ENCODE results near the gene SYCE1. TPM values are rescaled to one million over a fixed set of nuclear protein-coding genes. Genes with fewer than 3 reads are reported as not detected.
"Not testable (repeated sequence)": the region's sequence is repeated elsewhere in the genome, so short reads cannot be mapped to it uniquely, and the experiment has no call there.

The SYCE1 gene
- total RNA-seq, 1 experiment from 2014 or later, result not detected

DNA sequence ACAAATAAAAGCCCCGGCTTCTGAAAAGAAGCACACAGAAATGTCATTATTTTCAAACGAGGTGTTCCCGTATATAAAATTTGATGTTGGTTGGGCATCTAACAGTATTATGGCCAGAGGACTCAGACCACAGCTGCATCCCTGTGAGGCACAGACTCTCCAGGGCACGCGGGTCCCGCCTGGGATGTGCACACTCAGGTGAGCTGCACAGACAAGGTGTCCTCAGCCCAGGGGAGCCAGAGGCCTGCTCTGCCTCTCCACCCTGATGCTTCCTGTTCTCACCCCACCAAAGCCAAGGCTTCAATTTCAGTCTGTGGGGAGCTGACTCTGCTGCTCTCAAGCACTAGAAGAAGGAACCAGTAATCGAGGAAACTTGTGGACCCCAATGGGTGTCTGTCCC, 39.9 kb downstream of the SYCE1 start:
- DNase-seq (ENCODE audit: low read depth), result no peak
- in situ Hi-C loops (cut with HindIII; ENCODE audit: low pct_unique_long_range_greater_than_20kb, low sequenced_read_pairs), result no loop called here

- no peak for DNase-seq (ENCODE audit: low read depth)
- in situ Hi-C loops (cut with HindIII; ENCODE audit: low pct_unique_long_range_greater_than_20kb, low sequenced_read_pairs), result no loop called here
Measured at GRCh38 chr10:133523631-133524203, 41.7 kb downstream of the SYCE1 start.

DNA sequence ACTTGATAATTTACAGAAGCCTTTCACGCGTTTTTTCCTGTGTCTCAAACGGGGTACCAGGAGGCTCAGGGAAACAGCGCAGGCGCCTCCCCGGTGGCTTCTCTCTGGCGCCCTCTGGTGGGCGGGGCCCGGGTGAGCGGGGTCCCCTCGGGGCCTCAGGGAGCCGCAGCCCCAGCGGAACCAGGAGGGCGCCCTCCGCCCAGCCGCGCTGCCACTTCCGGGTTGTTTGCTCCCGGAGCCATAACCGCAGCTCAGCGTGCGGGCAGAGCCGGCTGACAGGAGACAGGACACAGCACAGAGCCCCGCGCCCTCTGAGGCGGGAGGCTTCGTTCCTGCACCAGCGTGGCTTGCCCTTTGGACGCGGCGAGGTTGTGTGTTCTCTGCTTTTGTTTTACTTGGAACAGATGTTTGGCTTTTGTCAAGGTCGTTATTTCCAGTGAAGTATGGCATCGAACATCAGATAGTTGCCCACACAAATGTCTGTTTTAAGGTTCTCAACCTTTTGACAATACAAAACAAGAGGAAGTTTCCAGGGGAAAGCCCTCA, 45.1 kb downstream of the SYCE1 start:
- in situ Hi-C loops (cut with HindIII; ENCODE audit: low pct_unique_long_range_greater_than_20kb, low sequenced_read_pairs), result no loop called here

GRCh38 chr10:133518517-133518916, 46.9 kb downstream of the SYCE1 start:
- in situ Hi-C loops (cut with HindIII; ENCODE audit: low pct_unique_long_range_greater_than_20kb, low sequenced_read_pairs); DNase-seq (ENCODE audit: low read depth): not testable (repeated sequence)

More for the DNA sequence above, 45.1 kb downstream of the SYCE1 start:
- peak; percentile 82 for DNase-seq (ENCODE audit: low read depth)

- no peak for DNase-seq (ENCODE audit: low read depth)
- in situ Hi-C loops (cut with HindIII; ENCODE audit: low pct_unique_long_range_greater_than_20kb, low sequenced_read_pairs), result no loop called here
Measured at GRCh38 chr10:133516057-133516456, 49.3 kb downstream of the SYCE1 start.

- in situ Hi-C loops (cut with HindIII; ENCODE audit: low pct_unique_long_range_greater_than_20kb, low sequenced_read_pairs), result no loop called here
- no peak for DNase-seq (ENCODE audit: low read depth)
Measured at GRCh38 chr10:133515471-133515870, 49.9 kb downstream of the SYCE1 start.

- in situ Hi-C loops (cut with HindIII; ENCODE audit: low pct_unique_long_range_greater_than_20kb, low sequenced_read_pairs), result no loop called here
- DNase-seq (ENCODE audit: low read depth), result no peak
Measured at GRCh38 chr10:133511907-133512528, 53.4 kb downstream of the SYCE1 start.

GRCh38 chr10:133511408-133511807, 54.0 kb downstream of the SYCE1 start:
- DNase-seq (ENCODE audit: low read depth), result no peak
- in situ Hi-C loops (cut with HindIII; ENCODE audit: low pct_unique_long_range_greater_than_20kb, low sequenced_read_pairs), result no loop called here

DNA sequence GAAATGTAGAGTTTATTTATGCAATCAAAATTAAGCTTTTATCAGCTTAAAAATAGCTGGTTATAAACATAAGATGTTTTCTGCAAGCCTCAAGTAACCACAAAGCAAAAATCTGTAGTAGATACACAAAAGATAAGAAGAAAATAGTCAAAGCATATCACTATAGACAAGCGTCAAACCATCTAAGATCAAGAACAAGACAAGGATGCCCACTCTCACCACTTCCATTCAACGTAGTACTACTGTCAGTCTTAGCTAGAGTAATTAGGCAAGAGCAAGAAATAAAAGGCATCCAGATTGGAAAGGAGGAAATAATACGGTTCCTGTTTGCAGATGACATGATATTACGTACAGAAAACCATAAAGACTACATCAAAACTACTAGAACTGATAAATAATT, 55.7 kb downstream of the SYCE1 start:
- in situ Hi-C loops (cut with HindIII; ENCODE audit: low pct_unique_long_range_greater_than_20kb, low sequenced_read_pairs), result no loop called here
- DNase-seq (ENCODE audit: low read depth), result no peak

Other genes with a start within 250 kb of the SYCE1 start
- gene CALY, start 228.7 kb downstream of the SYCE1 start, total RNA-seq (2014; rRNA removed; shearing (Covaris generic); ENCODE audit: low replicate concordance), result not detected in 2 replicates
- gene PRAP1, start 218.2 kb downstream of the SYCE1 start, total RNA-seq (2014; rRNA removed; shearing (Covaris generic); ENCODE audit: low replicate concordance), result not detected in 2 replicates
- gene FUOM, start 207.6 kb downstream of the SYCE1 start, total RNA-seq (2014; rRNA removed; shearing (Covaris generic); ENCODE audit: low replicate concordance), result 26.6 and 38.3 TPM in 2 replicates
- gene ECHS1, start 192.2 kb downstream of the SYCE1 start, total RNA-seq (2014; rRNA removed; shearing (Covaris generic); ENCODE audit: low replicate concordance), result 95.9 and 100 TPM in 2 replicates
- 12.1 and 16.9 TPM in 2 replicates for gene PAOX, start 186.3 kb downstream of the SYCE1 start, total RNA-seq (2014; rRNA removed; shearing (Covaris generic); ENCODE audit: low replicate concordance)
- 65.6 and 75.7 TPM in 2 replicates for gene MTG1, start 171.4 kb downstream of the SYCE1 start, total RNA-seq (2014; rRNA removed; shearing (Covaris generic); ENCODE audit: low replicate concordance)
- gene SPRN, start 141.0 kb downstream of the SYCE1 start, total RNA-seq (2014; rRNA removed; shearing (Covaris generic); ENCODE audit: low replicate concordance), result not detected in 2 replicates
- gene SCART1, start 111.6 kb downstream of the SYCE1 start, total RNA-seq (2014; rRNA removed; shearing (Covaris generic); ENCODE audit: low replicate concordance), result 0.27 TPM in 1 of 2 replicates, not detected in the other
- not detected in 2 replicates for gene CYP2E1, start 38.2 kb downstream of the SYCE1 start, total RNA-seq (2014; rRNA removed; shearing (Covaris generic); ENCODE audit: low replicate concordance)
- not detected in 2 replicates for gene FRG2B, start 61.2 kb upstream of the SYCE1 start, total RNA-seq (2014; rRNA removed; shearing (Covaris generic); ENCODE audit: low replicate concordance)

All from Caki2 (cell line).